GM12892 (cell line): ENCODE results near the gene GRIN3A.

ENCODE experiments used
- POLR2A ChIP-seq: IDR thresholded peaks from 2 replicates; pipeline ENCODE4 v1.6.1; 2011; ENCODE audit warnings: low read depth, low read length, control low read depth
- POLR2AphosphoS5 ChIP-seq: IDR thresholded peaks from 2 replicates; pipeline ENCODE4 v1.6.1; 2011; ENCODE audit warnings: low read depth, low read length, control low read depth
- TAF1 ChIP-seq: IDR thresholded peaks from 2 replicates; pipeline ENCODE4 v1.6.1; 2011; ENCODE audit warnings: low read depth, mild to moderate bottlenecking, control low read depth, low read length, borderline replicate concordance

GRCh38 chr9:101673642-101674041, 64.8 kb downstream of the GRIN3A start:
- TF ChIP-seq POLR2A (no peak), TAF1 (no peak), POLR2AphosphoS5 (no peak)
